NT2/D1 (cell line): ENCODE results near the gene RNU5D-1.
"Not testable (repeated sequence)": the region's sequence is repeated elsewhere in the genome, so short reads cannot be mapped to it uniquely, and the experiment has no call there.

Source experiments
- DNase-seq: peaks from one replicate; pipeline ENCODE4 v3.0.0-alpha.2; 2011; ENCODE audit warnings: low read depth, low spot score
- H3K27me3 ChIP-seq: 2 replicates; pipeline ENCODE4 v1.6.0; 2011; ENCODE audit warnings: mild to moderate bottlenecking; ENCODE audit not compliant: insufficient read length, insufficient read depth
- H3K36me3 ChIP-seq: 2 replicates; pipeline ENCODE4 v1.6.1; 2011; ENCODE audit warnings: mild to moderate bottlenecking, low read length, mixed read lengths; ENCODE audit not compliant: insufficient read depth, insufficient read length
- H3K4me1 ChIP-seq: 2 replicates; pipeline ENCODE4 v1.5.1; 2011; ENCODE audit not compliant: insufficient read depth, insufficient read length
- H3K4me3 ChIP-seq: 2 replicates; pipeline ENCODE4 v1.5.1; 2011; ENCODE audit warnings: low read depth; ENCODE audit not compliant: insufficient read length
- H3K9ac ChIP-seq: 2 replicates; pipeline ENCODE4 v1.6.0; 2011; ENCODE audit warnings: low read depth; ENCODE audit not compliant: insufficient read length
- H3K9me3 ChIP-seq: 2 replicates; pipeline ENCODE4 v1.5.1; 2011; ENCODE audit warnings: mild to moderate bottlenecking, low read length; ENCODE audit not compliant: insufficient read depth
- SUZ12 ChIP-seq: IDR thresholded peaks from 2 replicates; pipeline ENCODE4 v1.6.1; 2011; ENCODE audit not compliant: insufficient read length, insufficient read depth; ENCODE audit errors: extremely low read depth
- YY1 ChIP-seq: IDR thresholded peaks from 2 replicates; pipeline ENCODE4 v1.6.1; 2011; ENCODE audit not compliant: insufficient read length, insufficient read depth
- ZNF274 ChIP-seq: IDR thresholded peaks from 2 replicates; pipeline ENCODE4 v1.6.1; 2011; ENCODE audit warnings: mild to moderate bottlenecking, low read depth, low read length

The RNU5D-1 gene

DNA sequence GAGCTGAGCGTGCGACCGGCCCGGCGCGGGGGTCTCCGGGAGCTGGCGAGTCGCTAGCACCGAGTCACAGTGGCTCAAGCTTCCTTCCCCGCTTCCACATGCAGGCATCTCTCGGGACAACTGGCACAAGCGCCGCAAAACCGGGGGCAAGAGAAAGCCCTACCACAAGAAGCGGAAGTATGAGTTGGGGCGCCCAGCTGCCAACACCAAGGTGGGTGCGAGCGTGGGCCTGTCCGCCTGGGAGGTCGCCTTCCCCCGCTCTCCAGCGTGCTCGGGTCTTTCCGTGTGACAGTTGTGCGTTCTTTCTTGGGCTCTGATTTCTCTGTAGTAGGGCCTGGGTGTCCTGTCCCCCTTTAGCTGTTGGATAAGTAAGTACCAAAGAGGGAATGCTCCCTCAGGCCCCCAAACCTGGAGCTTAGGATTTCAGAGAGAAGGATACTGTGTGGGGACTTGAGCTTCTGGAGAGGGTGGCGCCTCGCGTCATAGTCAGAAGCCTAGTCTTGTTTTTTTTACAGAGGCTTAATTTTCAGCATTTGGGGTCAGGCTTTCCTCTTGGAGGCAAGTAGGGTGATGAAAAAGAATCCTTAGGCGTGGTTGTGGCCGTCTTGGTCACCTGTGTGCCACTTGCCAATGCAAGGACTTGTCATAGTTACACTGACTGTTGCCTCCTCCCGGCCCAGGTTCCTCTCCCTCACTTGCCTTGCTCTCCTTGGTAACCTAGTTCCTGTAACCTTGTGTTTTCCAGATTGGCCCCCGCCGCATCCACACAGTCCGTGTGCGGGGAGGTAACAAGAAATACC, 45.2 kb upstream of the RNU5D-1 start:
- H3K9me3 ChIP-seq: no peaks in the 10 kb centered on the region
- DNase-seq: no peak
- H3K36me3 ChIP-seq: peaks cover 57% of the 10 kb centered on the region
- peak overlapping the region; percentile 100 for H3K9ac ChIP-seq
- peak overlapping the region; percentile 100 for H3K4me3 ChIP-seq
- no peaks in the 10 kb centered on the region for H3K27me3 ChIP-seq
- TF ChIP-seq YY1: no peak
- TF ChIP-seq ZNF274: no peak
- H3K4me1 ChIP-seq: peaks cover 11% of the 10 kb centered on the region

DNA sequence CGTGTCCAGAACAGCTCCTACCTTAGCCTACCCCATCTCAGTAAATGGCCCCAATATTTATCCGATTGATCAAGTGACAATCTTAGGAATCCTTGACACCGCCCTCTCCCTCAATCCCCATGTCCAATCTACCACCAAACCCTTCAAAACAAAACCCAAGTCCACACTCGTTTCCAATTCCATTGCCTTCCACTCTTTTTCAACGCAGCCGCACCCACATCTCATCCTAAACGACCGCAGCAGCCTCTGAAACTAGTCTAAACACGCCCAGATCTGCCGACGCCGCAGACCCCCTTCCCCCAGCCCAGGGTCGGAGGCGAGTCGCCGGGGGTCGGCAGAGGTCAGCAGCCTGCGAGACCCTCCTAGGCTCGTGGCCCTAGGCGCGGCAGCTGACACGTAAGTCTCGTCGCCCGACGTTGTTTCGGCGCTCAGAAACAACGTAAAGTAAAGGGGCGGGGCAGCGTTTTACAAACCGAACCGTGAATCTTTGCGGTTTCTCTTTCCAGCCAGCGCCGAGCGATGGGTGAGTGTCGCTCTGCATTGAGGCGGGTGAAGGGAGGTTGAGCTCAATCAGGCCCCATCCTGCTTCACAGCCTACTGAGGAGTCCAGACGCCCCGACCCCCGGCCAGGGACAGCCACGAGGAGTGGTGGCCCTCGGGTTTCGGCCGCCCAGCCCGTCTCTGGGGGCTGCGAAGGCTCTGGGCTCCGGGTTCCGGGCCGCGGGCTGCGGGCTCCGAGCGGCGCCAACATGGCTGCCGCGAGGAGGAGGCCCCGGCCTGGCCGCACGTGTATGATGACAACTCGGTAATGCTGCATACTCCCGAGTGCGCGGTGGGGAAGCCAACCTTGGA, 44.3 kb upstream of the RNU5D-1 start, which contains the start of gene RPS8:
Gene RPS8 (plus strand): TSS at position 463 of the 852 bp plus-strand sequence. CDS start 57 bp downstream, at position 520.
- Histone ChIP-seq H3K36me3 (peaks cover 48% of the 10 kb centered on the region), H3K9me3 (no peaks in the 10 kb centered on the region), H3K27me3 (no peaks in the 10 kb centered on the region), H3K4me3 (peak within 1 kb of the TSS; percentile 100), H3K9ac (peak within 1 kb of the TSS; percentile 100), H3K4me1 (peaks cover 11% of the 10 kb centered on the region)
- peak; percentile 33 for TF ChIP-seq YY1
- TF ChIP-seq ZNF274: no peak
- no peak for TF ChIP-seq SUZ12
- peak; percentile 97 for DNase-seq

DNA sequence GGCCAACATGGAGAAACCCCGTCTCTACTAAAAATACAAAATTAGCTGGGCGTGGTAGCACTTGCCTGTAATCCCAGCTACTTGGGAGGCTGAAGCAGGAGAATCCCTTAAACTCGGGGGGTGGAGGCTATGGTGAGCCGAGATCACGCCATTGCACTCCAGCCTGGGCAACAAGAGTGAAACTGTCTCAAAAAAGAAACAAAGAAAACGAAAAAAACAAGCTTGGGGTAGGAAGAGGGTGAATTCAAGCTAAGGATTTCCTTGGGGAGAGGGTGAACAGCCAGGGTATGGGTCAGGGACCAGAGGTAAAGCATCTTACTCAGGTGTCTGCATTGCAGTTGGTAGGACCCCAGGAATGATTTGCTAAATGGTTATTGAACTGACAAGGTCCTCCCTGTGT, 35.5 kb upstream of the RNU5D-1 start:
- not testable (repeated sequence) for H3K4me1 ChIP-seq, H3K27me3 ChIP-seq, H3K4me3 ChIP-seq, DNase-seq, H3K9ac ChIP-seq, H3K9me3 ChIP-seq
- peaks cover 72% of the 10 kb centered on the region for H3K36me3 ChIP-seq

DNA sequence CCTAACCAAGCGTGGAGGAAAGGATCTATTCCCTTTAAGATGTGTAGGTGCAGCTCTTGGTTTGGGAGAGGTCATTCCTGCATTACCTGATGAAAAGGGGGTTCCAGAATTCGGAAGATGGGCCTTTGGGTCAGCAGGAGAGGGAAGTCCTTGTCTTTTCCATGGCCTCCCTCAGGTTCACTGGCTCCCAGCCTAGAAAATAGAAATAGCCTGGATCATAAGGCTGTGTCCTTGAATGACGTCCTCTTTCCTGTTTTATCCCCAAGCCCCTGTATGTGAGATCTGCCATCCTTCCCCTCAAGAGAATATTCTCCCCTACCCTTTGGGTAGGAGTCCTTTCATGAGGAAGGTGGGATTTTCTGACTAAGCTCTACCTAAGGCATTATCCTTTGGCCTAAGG, 29.9 kb upstream of the RNU5D-1 start:
- Histone ChIP-seq H3K4me1 (no peaks in the 10 kb centered on the region), H3K27me3 (no peaks in the 10 kb centered on the region), H3K4me3 (no peak overlapping the region), H3K36me3 (peaks cover 89% of the 10 kb centered on the region), H3K9me3 (no peaks in the 10 kb centered on the region), H3K9ac (no peak overlapping the region)
- no peak for DNase-seq
- TF ChIP-seq SUZ12: no peak
- no peak for TF ChIP-seq YY1

- Histone ChIP-seq H3K4me3 (no peak overlapping the region), H3K27me3 (no peaks in the 10 kb centered on the region), H3K9ac (no peak overlapping the region), H3K4me1 (no peaks in the 10 kb centered on the region), H3K36me3 (peaks cover 90% of the 10 kb centered on the region), H3K9me3 (no peaks in the 10 kb centered on the region)
- no peak for DNase-seq
- TF ChIP-seq SUZ12: no peak
- no peak for TF ChIP-seq ZNF274
Measured at GRCh38 chr1:44759077-44759476, 28.1 kb upstream of the RNU5D-1 start.

GRCh38 chr1:44757420-44757819, 26.4 kb upstream of the RNU5D-1 start:
- Histone ChIP-seq H3K9me3 (no peaks in the 10 kb centered on the region), H3K27me3 (no peaks in the 10 kb centered on the region), H3K4me1 (no peaks in the 10 kb centered on the region), H3K36me3 (peaks cover 90% of the 10 kb centered on the region), H3K9ac (no peak overlapping the region), H3K4me3 (no peak overlapping the region)
- TF ChIP-seq YY1: no peak
- no peak for DNase-seq

DNA sequence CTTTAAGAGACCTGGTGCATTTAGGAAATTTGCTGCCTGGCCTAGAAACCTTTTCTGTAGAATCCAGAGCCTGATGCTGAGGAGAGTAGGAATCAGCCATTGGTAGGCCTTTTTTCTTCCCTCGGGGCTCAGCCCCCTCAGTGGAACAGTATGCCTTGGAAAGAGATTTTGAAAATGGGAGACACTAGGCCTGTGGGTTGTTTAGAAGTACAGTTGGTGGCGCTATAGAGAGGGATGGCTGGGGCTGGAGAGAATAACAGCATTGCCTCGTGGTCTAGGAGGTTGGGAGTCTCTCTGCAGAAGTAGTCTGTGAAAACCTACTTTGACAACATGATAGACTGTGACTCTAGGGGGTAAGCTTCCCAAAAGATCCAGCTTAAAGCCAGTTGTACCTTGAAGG, 16.9 kb upstream of the RNU5D-1 start:
- Histone ChIP-seq H3K4me1 (peaks cover 2% of the 10 kb centered on the region), H3K9ac (no peak overlapping the region), H3K9me3 (no peaks in the 10 kb centered on the region), H3K27me3 (no peaks in the 10 kb centered on the region), H3K36me3 (peaks cover 74% of the 10 kb centered on the region), H3K4me3 (no peak overlapping the region)
- DNase-seq: no peak
- TF ChIP-seq SUZ12 (no peak), ZNF274 (no peak), YY1 (no peak)
